ENCODE measurements around the gene TK1. TPM values are rescaled to one million over a fixed set of nuclear protein-coding genes. Genes with fewer than 3 reads are reported as not detected.

TK1 gene
- total and polyA plus RNA-seq, 7 donors = 0.83 to 74.6 (median 6.9) TPM

GRCh38 chr17:78225088-78225865 is 38.4 kb upstream of the TK1 start:
- no peaks in the 10 kb centered on the region for H3K36me3 ChIP-seq
- DNase-seq = no peak
- intact Hi-C loops (cut with DNase I) = no loop called here
- H3K27ac ChIP-seq = no peak overlapping the region
- H3K4me3 ChIP-seq = no peak overlapping the region
- 97% methylated on average over 16 of the region's 16 CpGs for WGBS, 2 donors
- H3K4me1 ChIP-seq = no peaks in the 10 kb centered on the region
- H3K27me3 ChIP-seq = peaks cover 0 to 3% (median 3%) of the 10 kb centered on the region in 3 donors
- TF ChIP-seq POLR2AphosphoS5 (IDR thresholded peaks at IDR 0.05) = no peak
- TF ChIP-seq POLR2A (IDR thresholded peaks at IDR 0.05) = no peak
- TF ChIP-seq EP300 (IDR thresholded peaks at IDR 0.05) = no peak
- no peaks in the 10 kb centered on the region for H3K9me3 ChIP-seq

- intact Hi-C loops (cut with DNase I) = no loop called here
- TF ChIP-seq CTCF (IDR thresholded peaks at IDR 0.05) = no peak
- Histone ChIP-seq H3K27ac (no peak overlapping the region), H3K36me3 (no peaks in the 10 kb centered on the region), H3K9me3 (no peaks in the 10 kb centered on the region), H3K4me1 (no peaks in the 10 kb centered on the region), H3K4me3 (no peak overlapping the region), H3K27me3 (no peaks in the 10 kb centered on the region)
- WGBS, 2 donors = 93 to 95% methylated on average over 27 of the region's 27 CpGs
- DNase-seq = no peak
Observed at GRCh38 chr17:78224231-78225087, 37.6 kb upstream of the TK1 start.

GRCh38 chr17:78223765-78224164 is 36.9 kb upstream of the TK1 start:
- no peak for DNase-seq
- no peaks in the 10 kb centered on the region for H3K36me3 ChIP-seq
- no peak overlapping the region for H3K27ac ChIP-seq
- TF ChIP-seq CTCF (IDR thresholded peaks at IDR 0.05) (no peak), EP300 (IDR thresholded peaks at IDR 0.05) (no peak), POLR2A (IDR thresholded peaks at IDR 0.05) (no peak), POLR2AphosphoS5 (IDR thresholded peaks at IDR 0.05) (no peak)
- H3K27me3 ChIP-seq = no peaks in the 10 kb centered on the region
- intact Hi-C loops (cut with DNase I) = no loop called here
- no peaks in the 10 kb centered on the region for H3K4me1 ChIP-seq
- no peak overlapping the region for H3K4me3 ChIP-seq
- H3K9me3 ChIP-seq = no peaks in the 10 kb centered on the region
- 93 to 95% methylated on average over 3 of the region's 3 CpGs for WGBS, 2 donors

GRCh38 chr17:78223061-78223460 is 36.2 kb upstream of the TK1 start:
- 82 to 92% methylated on average over 4 of the region's 4 CpGs for WGBS, 2 donors
- H3K4me1 ChIP-seq = no peaks in the 10 kb centered on the region
- no peaks in the 10 kb centered on the region for H3K9me3 ChIP-seq
- H3K27ac ChIP-seq = no peak overlapping the region
- H3K27me3 ChIP-seq = no peaks in the 10 kb centered on the region
- no peak for DNase-seq
- H3K36me3 ChIP-seq = no peaks in the 10 kb centered on the region
- no peak overlapping the region for H3K4me3 ChIP-seq
- TF ChIP-seq POLR2A (IDR thresholded peaks at IDR 0.05) (no peak), CTCF (IDR thresholded peaks at IDR 0.05) (no peak), EP300 (IDR thresholded peaks at IDR 0.05) (no peak), POLR2AphosphoS5 (IDR thresholded peaks at IDR 0.05) (no peak)
- intact Hi-C loops (cut with DNase I) = no loop called here

- Histone ChIP-seq H3K4me3 (no peak overlapping the region), H3K27me3 (no peaks in the 10 kb centered on the region), H3K36me3 (no peaks in the 10 kb centered on the region), H3K4me1 (peaks cover 0 to 1% (median under 1%) of the 10 kb centered on the region in 4 donors), H3K27ac (no peak overlapping the region), H3K9me3 (no peaks in the 10 kb centered on the region)
- intact Hi-C loops (cut with DNase I) = no loop called here
- DNase-seq = no peak
- WGBS, 2 donors = 92 to 94% methylated on average over 11 of the region's 11 CpGs
- no peak for TF ChIP-seq EP300 (IDR thresholded peaks at IDR 0.05)
- no peak for TF ChIP-seq POLR2A (IDR thresholded peaks at IDR 0.05)
- TF ChIP-seq POLR2AphosphoS5 (IDR thresholded peaks at IDR 0.05) = no peak
- TF ChIP-seq CTCF (IDR thresholded peaks at IDR 0.05) = no peak
Observed at GRCh38 chr17:78219396-78220150, 32.7 kb upstream of the TK1 start.
